Measurements from ENCODE around the gene PDGFC. TPM values are rescaled to one million over a fixed set of nuclear protein-coding genes. Genes with fewer than 3 reads are reported as not detected.

PDGFC gene
- total and polyA plus RNA-seq, 2 of the 13 experiments (the other 11 are each of a cell fraction or from before 2014, with no cell fraction given): 4.6 to 9.1 TPM

DNA sequence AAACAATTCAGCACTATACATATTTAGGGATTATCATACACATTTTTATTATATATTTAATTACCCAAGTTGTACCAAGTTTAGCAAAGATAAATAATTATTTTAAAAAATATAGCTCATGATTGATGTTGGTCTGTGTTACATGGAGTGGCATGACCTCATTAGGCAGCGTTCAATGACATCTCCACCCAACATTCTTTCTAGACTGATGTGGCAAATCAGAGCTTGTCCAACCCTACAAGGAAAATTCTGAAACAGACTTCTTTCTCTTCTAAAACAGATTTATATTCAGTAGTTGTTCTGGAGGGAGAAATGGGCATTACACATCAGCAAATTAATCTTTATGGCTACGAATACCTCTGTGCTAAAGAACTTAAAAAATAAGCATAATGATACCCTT lies 189.7 kb downstream of the PDGFC start (continued):
- TF ChIP-seq ZHX1 (CRISPR knock-in tag; IDR thresholded peaks at IDR 0.05; ENCODE audit: low read depth) (no peak), TCF7L2 (IDR thresholded peaks at IDR 0.05; ENCODE audit: low read depth, low read length) (no peak), ZNF570 (CRISPR knock-in tag; IDR thresholded peaks at IDR 0.05; ENCODE audit: borderline replicate concordance) (no peak), ISX (CRISPR knock-in tag; conservative IDR thresholded peaks at IDR 0.05) (no peak), ZFP1 (CRISPR knock-in tag; IDR thresholded peaks at IDR 0.05) (no peak), ZFAT (CRISPR knock-in tag; conservative IDR thresholded peaks at IDR 0.05) (no peak), REL (CRISPR knock-in tag; conservative IDR thresholded peaks at IDR 0.05) (no peak), KLF9 (CRISPR knock-in tag; IDR thresholded peaks at IDR 0.05; ENCODE audit: low read depth) (no peak), SOX6 (IDR thresholded peaks at IDR 0.05) (no peak), SOX6 (CRISPR knock-in tag; IDR thresholded peaks at IDR 0.05) (no peak), ZFP36L2 (CRISPR knock-in tag; IDR thresholded peaks at IDR 0.05) (no peak), SIN3A (IDR thresholded peaks at IDR 0.05; ENCODE audit: borderline replicate concordance, low read depth, low read length) (no peak), DMAP1 (CRISPR knock-in tag; IDR thresholded peaks at IDR 0.05) (no peak), IRX3 (CRISPR knock-in tag; IDR thresholded peaks at IDR 0.05; ENCODE audit: borderline replicate concordance, low read depth) (no peak), KLF15 (CRISPR knock-in tag; IDR thresholded peaks at IDR 0.05; ENCODE audit: borderline replicate concordance) (no peak), ZNF432 (CRISPR knock-in tag; IDR thresholded peaks at IDR 0.05; ENCODE audit: borderline replicate concordance) (no peak), ZNF766 (CRISPR knock-in tag; IDR thresholded peaks at IDR 0.05; ENCODE audit: borderline replicate concordance) (no peak), SALL2 (CRISPR knock-in tag; IDR thresholded peaks at IDR 0.05) (no peak)

Measured in HepG2 (cell line).